ENCODE results near the gene LSAMP. TPM values are rescaled to one million over a fixed set of nuclear protein-coding genes. Genes with fewer than 3 reads are reported as not detected.

The LSAMP gene
- total and polyA plus RNA-seq, 9 of the 15 experiments (the other 6 are each of a cell fraction or from before 2014, with no cell fraction given), result 0.09 to 0.11 TPM; not detected in 7

- no peak for TF ChIP-seq EGR1 (conservative IDR thresholded peaks at IDR 0.05)
- TF ChIP-seq ZNF609 (CRISPR knock-in tag; IDR thresholded peaks at IDR 0.05; ENCODE audit: borderline replicate concordance), result no peak
- no peak for TF ChIP-seq EZH2 (IDR thresholded peaks at IDR 0.05; ENCODE audit: borderline replicate concordance, low read depth, low read length)
- TF ChIP-seq E2F3 (CRISPR knock-in tag; IDR thresholded peaks at IDR 0.05), result no peak
These were observed 676.6 kb downstream of the LSAMP start (continued) for GRCh38 chr3:115768661-115769060.
